Choroid plexus epithelial cell (primary cell): ENCODE results near the gene CD247.

Source experiments
- DNase-seq: peaks from one replicate; pipeline ENCODE4 v3.0.0-alpha.2; 2010; ENCODE audit warnings: low read depth
- H3K4me3 ChIP-seq: 2 replicates; pipeline ENCODE4 v1.5.1; 2011; ENCODE audit warnings: low read depth, mild to moderate bottlenecking, control low read depth, low read length, moderate library complexity
- CTCF ChIP-seq: conservative IDR thresholded peaks from 2 replicates; pipeline ENCODE4 v1.5.1; 2011; ENCODE audit warnings: low read depth, mild to moderate bottlenecking, control low read depth, inconsistent platforms, low read length, moderate library complexity

The CD247 gene

GRCh38 chr1:167443757-167444156 lies 74.6 kb downstream of the CD247 start:
- DNase-seq, result no peak
- no peak for TF ChIP-seq CTCF
- H3K4me3 ChIP-seq, result no peak overlapping the region

GRCh38 chr1:167442854-167443565 lies 75.3 kb downstream of the CD247 start:
- no peak for TF ChIP-seq CTCF

DNA sequence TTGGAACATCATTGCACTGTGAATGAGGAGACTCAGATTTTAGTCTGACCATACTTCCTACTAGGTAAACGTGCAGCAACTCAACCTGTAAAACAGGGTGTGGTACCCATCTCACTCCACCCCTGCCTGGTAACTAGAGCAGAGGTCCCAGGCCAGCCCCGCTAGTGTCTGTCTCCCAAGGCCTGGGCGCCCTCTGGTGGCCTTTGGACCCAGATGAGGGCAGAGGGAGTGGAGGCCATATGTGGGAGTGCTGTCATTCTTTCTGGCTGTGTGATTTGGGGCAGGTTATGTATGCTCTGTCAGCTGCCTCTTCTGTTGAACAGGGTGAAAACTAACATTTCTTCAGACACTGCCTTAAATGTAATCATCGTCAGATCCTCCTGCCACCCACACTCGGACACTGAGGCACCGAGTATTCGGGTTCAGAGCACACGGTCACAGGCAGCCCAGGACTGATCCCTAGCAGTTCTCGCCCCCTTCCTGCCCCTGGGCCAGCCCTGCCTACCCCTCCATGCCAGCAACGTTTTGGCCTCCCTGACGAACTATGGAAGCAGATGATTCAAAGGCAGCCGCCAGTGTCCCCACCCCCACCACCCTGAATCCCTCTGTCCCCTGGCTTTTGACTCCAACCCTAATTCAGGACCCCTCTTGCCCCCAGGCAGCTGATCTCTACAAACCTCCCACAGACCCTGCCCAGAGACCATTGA lies 76.0 kb downstream of the CD247 start:
- H3K4me3 ChIP-seq, result no peak overlapping the region
- DNase-seq, result peak; percentile 78
- TF ChIP-seq CTCF, result peak; percentile 93

More at GRCh38 chr1:167442854-167443565, 75.3 kb downstream of the CD247 start:
- no peak overlapping the region for H3K4me3 ChIP-seq
- DNase-seq, result no peak

- no peak overlapping the region for H3K4me3 ChIP-seq
- no peak for TF ChIP-seq CTCF
- no peak for DNase-seq
These were observed 77.1 kb downstream of the CD247 start for GRCh38 chr1:167441222-167441621.

GRCh38 chr1:167440776-167441175 lies 77.6 kb downstream of the CD247 start:
- no peak for TF ChIP-seq CTCF
- no peak for DNase-seq
- no peak overlapping the region for H3K4me3 ChIP-seq

- TF ChIP-seq CTCF, result no peak
- no peak for DNase-seq
- no peak overlapping the region for H3K4me3 ChIP-seq
These were observed 78.0 kb downstream of the CD247 start for GRCh38 chr1:167440345-167440744.
